Forelimb muscle (tissue), 1 donor: ENCODE results near the gene MYOF. TPM values are rescaled to one million over a fixed set of nuclear protein-coding genes. Genes with fewer than 3 reads are reported as not detected.
A peak's percentile ranks its signal among the peaks of the same experiment; 100 is the strongest.
"Not testable (repeated sequence)": the region's sequence is repeated elsewhere in the genome, so short reads cannot be mapped to it uniquely, and the experiment has no call there.

Source experiments
- DNase-seq: peaks from one replicate; pipeline ENCODE4 v3.0.0-alpha.2; 2013; ENCODE audit warnings: low read depth
- polyA plus RNA-seq: library from polyadenylated mRNA; unstranded; fragments of 120-200 nt; gene quantifications from one replicate; pipeline ENCODE4 v1.2.1, GENCODE V29; 2013; ENCODE audit not compliant: insufficient read length

The MYOF gene
- polyA plus RNA-seq, 1 donor: 52.4 TPM

DNA sequence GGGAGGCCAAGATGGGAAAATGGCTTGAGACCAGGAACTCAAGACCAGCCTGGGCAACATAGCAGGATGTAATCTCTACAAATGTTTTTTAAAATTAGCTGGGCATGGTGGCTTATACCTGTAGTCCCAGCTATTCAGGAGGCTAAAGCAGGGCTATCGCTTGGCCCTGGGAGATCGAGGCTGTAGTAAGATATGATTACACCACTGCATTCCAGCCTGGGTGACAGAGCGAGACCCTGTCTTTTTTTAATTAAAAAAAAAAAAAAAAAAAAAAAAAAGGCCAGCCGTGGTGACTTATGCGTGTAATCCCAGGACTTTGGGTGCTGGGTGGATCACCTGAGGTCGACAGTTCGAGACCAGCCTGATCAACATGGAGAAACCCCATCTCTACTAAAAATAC lies 27.4 kb downstream of the MYOF start:
- DNase-seq: no peak

GRCh38 chr10:93454146-93454545 lies 28.0 kb downstream of the MYOF start:
- DNase-seq: no peak

DNA sequence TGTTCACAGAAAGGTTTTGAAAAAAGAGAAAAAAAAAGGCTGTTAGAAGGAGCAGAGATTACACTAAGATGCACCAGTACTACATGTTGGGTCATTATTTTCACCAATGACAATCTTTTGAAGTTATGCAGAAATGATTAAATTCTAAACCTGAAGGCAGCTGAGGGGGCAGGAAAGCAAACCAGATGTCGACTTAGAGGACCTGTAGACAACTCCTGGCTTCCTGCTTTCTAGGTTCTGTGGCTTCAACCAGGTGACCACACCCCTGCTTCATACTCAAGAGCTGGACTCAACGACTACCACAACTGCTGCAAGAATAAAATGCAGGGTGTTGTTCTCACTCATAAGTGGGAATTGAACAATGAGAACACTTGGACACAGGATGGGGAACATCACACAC lies 30.0 kb downstream of the MYOF start:
- DNase-seq: no peak

DNA sequence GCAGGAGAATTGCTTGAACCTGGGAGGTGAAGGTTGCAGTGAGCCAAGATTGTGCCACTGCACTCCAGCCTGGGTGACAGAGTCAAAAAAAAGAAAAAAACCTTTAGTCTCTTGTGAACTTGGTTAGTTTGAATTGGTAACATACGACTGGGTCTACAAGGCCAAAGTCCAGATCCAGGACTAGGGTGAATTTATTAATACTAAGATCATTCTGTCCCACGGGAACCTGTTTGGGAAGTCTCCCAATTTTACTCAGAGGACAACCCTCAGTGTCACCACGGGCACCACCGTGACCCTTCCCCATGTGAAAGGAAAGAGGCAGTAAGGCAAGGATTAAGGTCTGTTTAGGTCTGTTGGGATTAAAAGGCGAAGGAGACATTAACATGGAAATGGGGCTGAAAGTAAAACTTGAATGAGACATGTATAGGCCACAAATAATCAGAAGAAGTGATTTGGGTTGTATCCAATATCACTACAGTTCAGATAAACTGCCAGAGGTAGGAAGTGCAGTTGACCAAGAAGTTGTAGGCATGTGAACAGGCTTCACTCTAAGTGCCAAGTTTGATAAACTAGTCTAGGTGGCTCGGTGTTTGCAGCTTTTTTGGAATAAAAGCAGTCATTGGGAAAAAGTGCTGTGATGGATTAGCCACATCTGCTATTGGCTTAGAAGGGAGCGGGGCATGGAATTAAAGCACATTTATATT lies 30.7 kb downstream of the MYOF start:
- no peak for DNase-seq

GRCh38 chr10:93447970-93448369 lies 34.2 kb downstream of the MYOF start:
- DNase-seq: no peak

DNA sequence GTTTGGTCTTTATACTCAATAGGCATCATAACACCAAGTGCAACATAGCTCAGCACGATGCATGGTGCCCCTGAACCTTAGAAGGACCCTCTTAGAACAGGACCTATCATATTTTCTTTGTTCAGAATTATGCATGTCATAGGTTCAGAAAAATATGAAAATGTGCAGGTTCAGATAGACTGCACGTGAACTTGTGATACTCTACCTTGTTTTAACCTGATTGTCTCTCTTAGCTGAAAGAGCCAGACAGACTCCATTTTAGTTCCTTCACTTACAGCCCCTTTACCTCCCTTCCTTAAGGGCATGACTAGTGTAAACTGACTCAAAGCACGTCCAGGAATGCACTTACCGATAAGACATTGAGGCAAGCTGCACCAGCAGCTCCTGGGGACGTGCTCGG lies 35.1 kb downstream of the MYOF start:
- no peak for DNase-seq

DNA sequence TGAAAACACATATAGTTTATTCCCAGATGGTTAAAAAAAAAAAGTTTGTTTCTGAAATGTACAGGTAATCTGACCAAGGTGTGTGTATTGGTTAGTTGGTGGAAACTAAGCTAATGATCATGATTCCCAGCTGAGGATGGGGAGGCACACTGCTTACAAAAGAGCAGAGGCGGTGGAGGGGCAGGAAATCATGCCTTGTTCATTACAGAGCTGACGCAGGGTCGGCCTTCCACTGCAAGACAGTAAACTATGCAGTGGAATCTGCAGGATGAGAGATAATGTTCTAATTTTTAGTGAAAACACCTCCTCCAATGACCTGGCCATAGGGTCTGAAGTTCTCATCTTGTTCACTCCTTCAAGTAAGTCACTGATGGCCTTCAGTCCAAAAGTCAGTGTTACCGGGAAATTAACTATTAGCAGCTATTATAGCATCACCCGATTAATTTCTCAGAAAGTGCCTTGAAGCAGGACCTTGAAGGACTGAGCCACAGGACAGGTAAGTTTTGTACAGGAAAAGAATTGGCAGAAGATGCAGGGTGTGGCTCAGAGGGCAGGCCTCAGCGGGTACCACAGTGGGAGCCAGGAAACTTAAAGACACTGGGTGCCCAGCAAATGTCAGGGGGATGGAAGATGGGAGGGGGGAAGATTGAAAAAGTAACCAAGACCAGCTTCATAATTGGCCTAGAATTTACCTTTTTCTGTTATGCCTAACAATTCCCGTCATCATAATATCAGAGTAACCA lies 36.0 kb downstream of the MYOF start:
- DNase-seq: no peak

- peak; percentile 86 for DNase-seq
Observed at GRCh38 chr10:93445097-93445960, 36.8 kb downstream of the MYOF start.

DNA sequence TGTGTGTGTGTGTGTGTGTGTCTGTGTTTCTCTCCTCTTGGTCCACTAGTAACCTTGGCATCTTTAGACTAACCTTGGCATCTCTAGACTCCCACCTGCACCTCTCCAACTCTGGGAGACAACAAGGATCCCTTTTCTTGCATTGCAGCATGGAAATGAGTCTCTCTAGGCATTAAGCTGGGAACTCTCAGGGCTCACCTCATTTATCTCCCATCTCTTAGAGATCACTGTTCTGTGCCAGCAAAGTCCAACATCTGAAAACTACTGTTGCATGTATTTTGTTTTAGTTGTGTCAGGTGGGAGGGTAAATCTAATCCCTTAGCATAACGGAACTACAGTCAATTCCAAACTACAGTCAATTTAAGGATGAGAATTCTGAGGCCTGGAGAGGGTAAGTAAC lies 38.7 kb downstream of the MYOF start:
- DNase-seq: no peak

DNA sequence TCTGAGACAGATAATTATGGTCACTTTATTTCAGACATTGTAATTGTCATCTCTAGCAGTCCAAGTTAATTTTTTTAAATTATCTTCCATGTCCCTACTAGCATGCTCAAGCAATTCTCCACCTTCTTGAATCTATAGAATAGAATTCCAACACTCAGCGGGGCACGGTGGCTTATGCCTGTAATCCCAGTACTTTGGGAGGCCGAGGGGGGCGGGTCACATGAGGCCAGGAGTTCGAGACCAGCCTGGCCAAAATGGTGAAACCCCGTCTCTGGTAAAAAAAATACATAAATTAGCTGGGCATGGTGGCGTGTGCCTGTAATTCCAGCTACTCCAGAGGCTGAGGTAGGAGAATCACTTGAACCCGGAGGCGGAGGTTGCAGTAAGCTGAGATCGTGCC lies 39.4 kb downstream of the MYOF start:
- not testable (repeated sequence) for DNase-seq

GRCh38 chr10:93440591-93441091 lies 41.5 kb downstream of the MYOF start:
- DNase-seq: no peak

DNA sequence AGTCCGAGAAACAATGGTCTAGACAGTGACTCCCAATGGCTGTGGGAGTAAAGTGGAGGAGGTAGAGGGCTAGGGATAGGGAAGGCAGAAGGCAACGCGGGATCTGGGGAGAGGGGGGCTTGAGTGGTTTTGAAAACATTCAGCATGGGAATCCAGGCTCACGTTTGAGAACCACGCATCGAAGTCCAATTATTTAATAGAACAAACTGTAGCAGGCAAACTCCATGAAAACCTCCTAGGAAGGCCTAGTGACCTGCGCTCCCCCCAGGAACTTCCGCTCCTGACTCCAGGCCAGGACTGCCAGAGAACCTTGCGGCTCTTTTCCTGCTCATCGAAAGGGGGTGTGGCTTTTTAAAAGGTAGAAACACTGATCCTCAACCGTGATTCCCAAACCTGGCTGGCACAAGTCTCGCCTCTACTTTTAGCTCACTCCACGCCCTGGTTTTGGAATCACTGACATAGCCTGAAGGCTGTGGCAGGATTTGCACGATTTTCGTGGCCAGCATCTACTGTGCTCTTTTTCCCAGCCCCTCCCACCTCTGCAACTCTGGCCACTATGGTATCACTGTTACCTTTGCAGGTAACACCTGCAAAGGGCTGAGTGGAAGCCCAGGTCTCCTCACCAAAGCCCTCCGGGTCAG lies 43.4 kb downstream of the MYOF start:
- DNase-seq: no peak

DNA sequence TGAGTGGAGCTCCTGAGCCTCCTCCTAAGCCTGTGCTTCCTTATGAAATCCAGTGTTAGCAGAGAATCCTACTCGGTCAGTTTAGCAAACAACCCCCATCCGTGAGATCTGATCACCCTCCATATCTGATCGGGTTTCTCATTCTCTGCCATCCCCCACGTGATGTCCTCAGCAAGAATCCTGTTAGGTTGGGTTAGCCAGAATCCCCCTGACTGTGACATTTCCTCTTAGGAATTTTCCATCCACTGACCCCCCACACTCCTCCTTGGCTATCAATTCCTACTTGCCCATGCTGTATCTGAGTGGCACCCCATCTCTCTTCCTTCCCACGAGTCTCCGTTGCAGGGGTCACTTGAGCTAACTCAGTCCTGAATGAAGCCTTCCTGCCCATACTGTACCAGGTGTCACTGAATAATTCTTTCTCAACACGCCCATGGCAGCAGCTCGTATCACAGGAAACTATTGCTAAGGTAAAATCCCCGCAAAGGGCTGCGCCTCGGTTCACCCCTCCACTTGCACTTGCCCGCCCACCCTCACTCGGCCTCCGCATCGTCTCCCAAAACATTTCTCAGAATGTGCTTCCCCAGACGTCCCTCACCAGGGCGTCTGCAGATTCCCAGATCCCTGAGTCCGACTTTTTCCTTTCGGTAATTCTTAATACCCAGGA lies 44.1 kb downstream of the MYOF start:
- DNase-seq: no peak

GRCh38 chr10:93437086-93437945 lies 44.8 kb downstream of the MYOF start:
- peak; percentile 99 for DNase-seq

DNA sequence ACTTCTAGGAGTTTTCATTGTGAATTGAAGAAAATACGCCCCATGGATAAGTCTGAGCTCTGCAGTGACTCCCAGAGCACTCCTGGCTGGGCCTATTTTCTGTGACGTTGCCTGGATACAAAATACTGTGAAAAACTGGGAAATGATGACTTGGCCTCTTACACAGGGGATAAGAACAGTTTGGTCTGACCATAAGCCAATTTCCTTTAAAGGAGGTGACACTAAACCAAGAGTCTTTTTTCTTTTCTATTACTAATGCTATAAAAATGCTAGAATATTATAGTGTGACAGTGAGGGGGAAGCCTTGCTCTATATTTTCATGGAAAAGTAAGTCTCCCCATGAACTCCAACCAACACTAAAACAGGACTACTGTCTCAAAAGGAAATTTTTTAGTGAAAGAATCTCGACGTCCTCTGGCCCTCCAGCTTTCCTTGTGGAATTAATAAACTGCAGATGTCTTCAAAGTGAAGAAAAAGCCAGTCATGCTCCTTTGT lies 45.5 kb downstream of the MYOF start:
- peak; percentile 95 for DNase-seq

- DNase-seq: no peak
Observed at GRCh38 chr10:93435621-93436397, 46.3 kb downstream of the MYOF start.

GRCh38 chr10:93434991-93435491 lies 47.1 kb downstream of the MYOF start:
- DNase-seq: no peak

DNA sequence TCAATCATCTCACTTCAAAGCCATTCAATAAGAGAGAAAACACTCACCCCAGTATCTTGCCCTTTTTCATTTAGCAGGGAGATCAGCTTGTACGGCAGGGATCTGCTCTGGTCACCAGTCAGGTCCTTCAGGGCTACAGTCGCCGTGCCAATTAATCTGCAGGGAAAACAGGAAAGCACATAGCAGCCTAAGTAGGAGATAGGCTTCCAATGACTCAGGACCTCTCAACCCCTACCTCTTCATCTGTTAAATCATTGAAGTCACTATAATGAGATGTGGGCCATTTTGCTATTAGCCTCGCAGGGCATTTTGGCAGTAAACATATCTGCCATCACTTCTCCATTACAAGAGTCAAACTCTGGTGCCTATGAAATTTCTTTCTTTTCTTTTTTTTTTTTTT lies 50.8 kb downstream of the MYOF start:
- no peak for DNase-seq

- DNase-seq: no peak
Observed at GRCh38 chr10:93425861-93426260, 56.3 kb downstream of the MYOF start.
